GM21360 (cell line): ENCODE measurements around the gene PEAK1.

Experiments used
- ATAC-seq: cut with Tn5 transposase; IDR thresholded peaks from one replicate; pipeline ENCODE4 v1.9.1; 2021; ENCODE audit warnings: mild to moderate bottlenecking, moderate library complexity; ENCODE audit not compliant: unreplicated experiment

PEAK1 gene

GRCh38 chr15:77419836-77420609 lies at the start of gene PEAK1:
PEAK1 (minus strand) TSS chr15:77420104; CDS start chr15:77181926, 238,178 bp downstream.
- peak; percentile 94 for ATAC-seq

- no peak for ATAC-seq
Observed at GRCh38 chr15:77468896-77469295, 49.0 kb upstream of the PEAK1 start.

GRCh38 chr15:77466521-77466920 lies 46.6 kb upstream of the PEAK1 start:
- ATAC-seq: no peak

GRCh38 chr15:77464129-77464865 lies 44.4 kb upstream of the PEAK1 start:
- ATAC-seq: no peak

- ATAC-seq: no peak
Observed at GRCh38 chr15:77461486-77461885, 41.6 kb upstream of the PEAK1 start.

GRCh38 chr15:77459031-77459430 lies 39.1 kb upstream of the PEAK1 start:
- ATAC-seq: no peak

- ATAC-seq: no peak
Observed at GRCh38 chr15:77457905-77458265, 38.0 kb upstream of the PEAK1 start.

- ATAC-seq: no peak
Observed at GRCh38 chr15:77457191-77457904, 37.4 kb upstream of the PEAK1 start.

GRCh38 chr15:77456746-77457145 lies 36.8 kb upstream of the PEAK1 start:
- no peak for ATAC-seq

GRCh38 chr15:77455696-77456321 lies 35.9 kb upstream of the PEAK1 start:
- ATAC-seq: no peak

- ATAC-seq: no peak
Observed at GRCh38 chr15:77454951-77455350, 35.0 kb upstream of the PEAK1 start.

- ATAC-seq: no peak
Observed at GRCh38 chr15:77454265-77454664, 34.4 kb upstream of the PEAK1 start.

- no peak for ATAC-seq
Observed at GRCh38 chr15:77446840-77447390, 27.0 kb upstream of the PEAK1 start.

- ATAC-seq: peak; percentile 52
Observed at GRCh38 chr15:77440378-77440999, 20.6 kb upstream of the PEAK1 start.

GRCh38 chr15:77437264-77437663 lies 17.4 kb upstream of the PEAK1 start:
- no peak for ATAC-seq

- ATAC-seq: no peak
Observed at GRCh38 chr15:77436822-77437221, 16.9 kb upstream of the PEAK1 start.

GRCh38 chr15:77430652-77431051 lies 10.7 kb upstream of the PEAK1 start:
- no peak for ATAC-seq

GRCh38 chr15:77430213-77430612 lies 10.3 kb upstream of the PEAK1 start:
- no peak for ATAC-seq

- ATAC-seq: no peak
Observed at GRCh38 chr15:77426871-77427270, 7.0 kb upstream of the PEAK1 start.

GRCh38 chr15:77426377-77426776 lies 6.5 kb upstream of the PEAK1 start:
- no peak for ATAC-seq
